Liver (tissue), 9 donors: ENCODE data around the gene PNPLA2. TPM values are rescaled to one million over a fixed set of nuclear protein-coding genes. Genes with fewer than 3 reads are reported as not detected.

Experiments
- DNase-seq: peaks from one replicate; pipeline ENCODE4 v3.0.0-alpha.2; 2017; ENCODE audit warnings: low spot score
- H3K27ac ChIP-seq, 2 donors: one replicate each; pipeline ENCODE4 v1.7.0; 2013; ENCODE audit warnings: inconsistent platforms in 2 of 2, low read length in 2 of 2, control low read depth in 1 of 2, low read depth in 1 of 2, mild to moderate bottlenecking in 1 of 2
- H3K27me3 ChIP-seq, 4 donors: one replicate each; pipeline versions ENCODE4 v1.6.1 to v1.7.0; 2013; ENCODE audit warnings: low read length in 3 of 4, inconsistent platforms in 1 of 4, mild to moderate bottlenecking in 1 of 4, moderate library complexity in 1 of 4; ENCODE audit not compliant: control insufficient read depth in 4 of 4, insufficient read depth in 4 of 4
- H3K36me3 ChIP-seq, 4 donors: one replicate each; pipeline versions ENCODE4 v1.6.1 to v1.7.0; 2013; ENCODE audit warnings: low read length in 3 of 4, mild to moderate bottlenecking in 3 of 4, low read depth in 1 of 4, moderate library complexity in 1 of 4; ENCODE audit not compliant: control insufficient read depth in 4 of 4, insufficient read depth in 3 of 4
- H3K4me1 ChIP-seq, 4 donors: one replicate each; pipeline versions ENCODE4 v1.6.1 to v1.7.0; 2013; ENCODE audit warnings: low read length in 3 of 4, mild to moderate bottlenecking in 3 of 4, moderate library complexity in 1 of 4; ENCODE audit not compliant: control insufficient read depth in 4 of 4, insufficient read depth in 4 of 4
- H3K4me3 ChIP-seq, 3 donors: one replicate each; pipeline versions ENCODE4 v1.6.1 to v1.7.0; 2013; ENCODE audit warnings: low read length in 3 of 3, control low read depth in 1 of 3, low read depth in 1 of 3, mild to moderate bottlenecking in 1 of 3
- H3K9ac ChIP-seq, 2 donors: one replicate each; pipeline ENCODE4 v1.7.0; 2013; ENCODE audit warnings: low read length in 2 of 2, mild to moderate bottlenecking in 2 of 2, moderate library complexity in 2 of 2, control low read depth in 1 of 2, low read depth in 1 of 2
- H3K9me3 ChIP-seq, 4 donors: one replicate each; pipeline versions ENCODE4 v1.6.1 to v1.7.0; 2013; ENCODE audit warnings: low read length in 3 of 4; ENCODE audit not compliant: control insufficient read depth in 4 of 4
- FOXA1 ChIP-seq: IDR thresholded peaks from 2 replicates; pipeline ENCODE4 v1.6.1; 2016; ENCODE audit warnings: antibody characterized with exemption
- HNF4A ChIP-seq, 2 donors: conservative IDR thresholded peaks; 2 replicates each; pipeline ENCODE4 v1.6.1; 2016; ENCODE audit warnings: antibody characterized with exemption in 2 of 2, mild to moderate bottlenecking in 2 of 2
- HNF4G ChIP-seq: IDR thresholded peaks from 2 replicates; pipeline ENCODE4 v1.6.1; 2016; ENCODE audit warnings: antibody characterized with exemption
- RAD21 ChIP-seq, 2 donors: IDR thresholded peaks; 2 replicates each; pipeline ENCODE4 v1.6.1; 2016; ENCODE audit warnings: antibody characterized with exemption in 2 of 2, mild to moderate bottlenecking in 2 of 2
- YY1 ChIP-seq: IDR thresholded peaks from 2 replicates; pipeline ENCODE4 v1.6.1; 2016; ENCODE audit warnings: antibody characterized with exemption, mild to moderate bottlenecking
- WGBS: extraction: QIAGEN DNeasy Blood & Tissue Kit; methylation state at CpG from one replicate; pipeline ENCODE4 v1.1.7; 2013; 5-methylcytosine and 5-hydroxymethylcytosine counted together
- polyA plus RNA-seq, 2 donors: library from polyadenylated mRNA; stranded (reverse) in 1 of 2; unstranded in 1 of 2; fragments of 200-250 nt in 1 of 2; fragments of >200 nt in 1 of 2; fragmentation: Nextera tagmentation in 1 of 2; extraction: Ambion mirVana in 1 of 2; gene quantifications; one replicate each; pipeline versions ENCODE4 v1.2.1 to v1.2.3, GENCODE V29; 2013 to 2015
- total RNA-seq, 2 donors: library from RNA; depleted of rRNA; stranded (reverse); fragments of >200 nt; gene quantifications; one replicate each; pipeline ENCODE4 v1.2.3, GENCODE V29; 2014
- TF ChIP-seq, protein P1 (sequence below): IDR thresholded peaks from 2 replicates; pipeline ENCODE4 v1.6.1; 2016; ENCODE audit warnings: antibody characterized with exemption
- TF ChIP-seq, protein P2 (sequence below): IDR thresholded peaks from 2 replicates; pipeline ENCODE4 v1.6.1; 2016; ENCODE audit warnings: antibody characterized with exemption
- TF ChIP-seq, protein P3 (sequence below): IDR thresholded peaks from 2 replicates; pipeline ENCODE4 v1.6.1; 2016; ENCODE audit warnings: antibody characterized with exemption
- TF ChIP-seq, protein P4 (sequence below): fragments of 150-350 bp; IDR thresholded peaks from 2 replicates; pipeline ENCODE4 v1.5.1; 2017; ENCODE audit warnings: improper control_type of control experiment, low read depth, low read length; ENCODE audit not compliant: missing input control
- donor health status: healthy.
- donor health status: healthy.
- donor health status: healthy.
- donor health status: healthy.
- donor health status: healthy.

PNPLA2 gene
- total and polyA plus RNA-seq, 4 donors = 13.7 to 58.9 (median 27.2) TPM

DNA sequence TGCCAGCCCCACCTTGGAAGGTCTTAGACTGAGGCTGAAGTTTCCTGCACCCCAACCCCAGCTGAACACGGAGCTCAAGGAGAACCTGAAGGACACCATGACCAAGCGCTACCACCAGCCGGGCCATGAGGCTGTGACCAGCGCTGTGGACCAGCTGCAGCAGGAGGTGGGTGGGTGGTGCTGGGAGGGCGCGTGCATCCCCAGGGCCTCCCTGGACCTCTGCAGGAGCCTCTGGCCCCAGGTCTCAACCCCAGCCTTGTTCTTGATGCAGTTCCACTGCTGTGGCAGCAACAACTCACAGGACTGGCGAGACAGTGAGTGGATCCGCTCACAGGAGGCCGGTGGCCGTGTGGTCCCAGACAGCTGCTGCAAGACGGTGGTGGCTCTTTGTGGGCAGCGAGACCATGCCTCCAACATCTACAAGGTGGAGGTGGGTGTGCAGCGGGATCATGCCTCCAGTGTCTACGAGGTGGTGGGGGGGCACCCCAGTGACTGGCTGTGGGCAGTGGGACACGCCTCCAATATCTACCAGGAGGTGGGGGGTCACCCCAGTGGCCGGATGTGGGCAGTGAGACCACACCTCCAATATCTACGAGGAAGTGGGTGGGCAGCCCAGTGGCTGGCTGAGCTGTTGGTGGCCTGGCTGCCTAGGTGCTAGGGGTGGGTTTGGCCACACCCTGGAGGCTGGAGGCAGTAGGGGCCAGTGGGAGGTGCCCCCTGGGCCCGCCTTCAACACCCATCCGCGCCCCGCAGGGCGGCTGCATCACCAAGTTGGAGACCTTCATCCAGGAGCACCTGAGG, 18.7 kb downstream of the PNPLA2 start (continued):
- TF ChIP-seq, protein P1, sequence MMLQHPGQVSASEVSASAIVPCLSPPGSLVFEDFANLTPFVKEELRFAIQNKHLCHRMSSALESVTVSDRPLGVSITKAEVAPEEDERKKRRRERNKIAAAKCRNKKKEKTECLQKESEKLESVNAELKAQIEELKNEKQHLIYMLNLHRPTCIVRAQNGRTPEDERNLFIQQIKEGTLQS = no peak
- no peak for TF ChIP-seq YY1

DNA sequence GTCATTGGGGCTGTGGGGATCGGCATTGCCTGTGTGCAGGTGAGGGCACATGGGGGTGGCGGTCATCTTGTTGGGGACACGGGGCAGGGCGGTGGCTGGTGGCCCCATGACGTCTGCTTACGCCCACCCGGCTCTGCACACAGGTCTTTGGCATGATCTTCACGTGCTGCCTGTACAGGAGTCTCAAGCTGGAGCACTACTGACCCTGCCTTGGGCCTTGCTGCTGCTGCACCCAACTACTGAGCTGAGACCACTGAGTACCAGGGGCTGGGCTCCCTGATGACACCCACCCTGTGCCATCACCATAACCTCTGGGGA, 19.2 kb downstream of the PNPLA2 start:
- 81% methylated on average over 8 of the region's 8 CpGs for WGBS
- TF ChIP-seq RAD21 (IDR thresholded peaks at IDR 0.05) (no peak), HNF4G (no peak), FOXA1 (no peak)
- TF ChIP-seq, protein P2, sequence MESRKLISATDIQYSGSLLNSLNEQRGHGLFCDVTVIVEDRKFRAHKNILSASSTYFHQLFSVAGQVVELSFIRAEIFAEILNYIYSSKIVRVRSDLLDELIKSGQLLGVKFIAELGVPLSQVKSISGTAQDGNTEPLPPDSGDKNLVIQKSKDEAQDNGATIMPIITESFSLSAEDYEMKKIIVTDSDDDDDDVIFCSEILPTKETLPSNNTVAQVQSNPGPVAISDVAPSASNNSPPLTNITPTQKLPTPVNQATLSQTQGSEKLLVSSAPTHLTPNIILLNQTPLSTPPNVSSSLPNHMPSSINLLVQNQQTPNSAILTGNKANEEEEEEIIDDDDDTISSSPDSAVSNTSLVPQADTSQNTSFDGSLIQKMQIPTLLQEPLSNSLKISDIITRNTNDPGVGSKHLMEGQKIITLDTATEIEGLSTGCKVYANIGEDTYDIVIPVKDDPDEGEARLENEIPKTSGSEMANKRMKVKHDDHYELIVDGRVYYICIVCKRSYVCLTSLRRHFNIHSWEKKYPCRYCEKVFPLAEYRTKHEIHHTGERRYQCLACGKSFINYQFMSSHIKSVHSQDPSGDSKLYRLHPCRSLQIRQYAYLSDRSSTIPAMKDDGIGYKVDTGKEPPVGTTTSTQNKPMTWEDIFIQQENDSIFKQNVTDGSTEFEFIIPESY = no peak
- TF ChIP-seq, protein P3, sequence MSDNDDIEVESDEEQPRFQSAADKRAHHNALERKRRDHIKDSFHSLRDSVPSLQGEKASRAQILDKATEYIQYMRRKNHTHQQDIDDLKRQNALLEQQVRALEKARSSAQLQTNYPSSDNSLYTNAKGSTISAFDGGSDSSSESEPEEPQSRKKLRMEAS = no peak
- no peak for DNase-seq
- Histone ChIP-seq H3K4me3 (no peak overlapping the region), H3K27me3 (no peaks in the 10 kb centered on the region), H3K9ac (no peak overlapping the region), H3K27ac (no peak overlapping the region), H3K36me3 (peaks cover 5 to 28% (median 11%) of the 10 kb centered on the region in 4 donors), H3K9me3 (no peaks in the 10 kb centered on the region), H3K4me1 (peaks cover 19 to 53% (median 35%) of the 10 kb centered on the region in 4 donors)

DNA sequence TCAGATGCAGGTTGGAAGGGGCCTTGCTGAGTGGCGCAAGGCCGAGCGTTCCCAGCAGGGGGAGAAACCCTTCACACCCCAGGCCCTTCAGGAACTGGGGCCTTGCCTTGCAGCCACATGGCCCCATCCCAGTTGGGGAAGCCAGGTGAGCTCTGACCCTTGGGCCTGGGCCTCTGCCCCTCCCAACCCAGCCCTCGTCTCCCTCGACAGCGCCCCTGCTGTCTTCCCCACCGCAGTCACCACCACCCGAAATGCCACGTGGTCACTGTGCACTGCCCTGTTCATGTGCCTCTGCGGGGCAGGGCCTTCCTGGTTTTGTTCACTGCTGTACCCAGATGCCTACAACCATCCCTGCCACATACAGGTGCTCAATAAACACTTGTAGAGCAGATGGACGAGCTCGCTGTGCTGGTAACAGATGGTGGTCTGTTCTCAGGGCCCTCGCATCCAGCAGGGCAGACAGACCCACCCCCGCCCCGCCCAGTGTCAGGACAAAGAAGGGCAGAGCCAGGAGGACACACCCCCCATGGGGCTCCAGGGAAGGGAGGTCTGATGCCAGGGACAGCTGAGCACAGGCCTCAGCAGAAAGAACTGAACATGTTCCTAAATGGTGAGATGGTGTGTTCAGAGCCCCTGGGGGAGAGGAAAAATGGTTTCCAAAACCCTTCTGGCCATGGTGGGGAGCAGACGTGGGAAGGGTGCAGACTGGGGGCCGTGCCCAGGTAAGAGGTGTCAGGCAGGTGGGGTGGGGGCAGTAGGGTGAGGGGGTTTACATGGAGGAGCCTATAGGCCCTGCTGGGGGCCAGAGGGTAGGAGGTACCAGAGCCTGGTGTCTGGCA, 19.9 kb downstream of the PNPLA2 start:
- Histone ChIP-seq H3K27ac (no peak overlapping the region), H3K36me3 (peaks cover 5 to 28% (median 11%) of the 10 kb centered on the region in 4 donors)
- DNase-seq = no peak

More for the DNA sequence above, 19.9 kb downstream of the PNPLA2 start:
- H3K9me3 ChIP-seq = no peaks in the 10 kb centered on the region
- WGBS = 58% methylated on average over 17 of the region's 17 CpGs
- H3K4me3 ChIP-seq = no peak overlapping the region
- no peak overlapping the region for H3K9ac ChIP-seq
- TF ChIP-seq HNF4G = no peak
- TF ChIP-seq HNF4A (conservative IDR thresholded peaks at IDR 0.05) = no peak
- TF ChIP-seq, protein P4, sequence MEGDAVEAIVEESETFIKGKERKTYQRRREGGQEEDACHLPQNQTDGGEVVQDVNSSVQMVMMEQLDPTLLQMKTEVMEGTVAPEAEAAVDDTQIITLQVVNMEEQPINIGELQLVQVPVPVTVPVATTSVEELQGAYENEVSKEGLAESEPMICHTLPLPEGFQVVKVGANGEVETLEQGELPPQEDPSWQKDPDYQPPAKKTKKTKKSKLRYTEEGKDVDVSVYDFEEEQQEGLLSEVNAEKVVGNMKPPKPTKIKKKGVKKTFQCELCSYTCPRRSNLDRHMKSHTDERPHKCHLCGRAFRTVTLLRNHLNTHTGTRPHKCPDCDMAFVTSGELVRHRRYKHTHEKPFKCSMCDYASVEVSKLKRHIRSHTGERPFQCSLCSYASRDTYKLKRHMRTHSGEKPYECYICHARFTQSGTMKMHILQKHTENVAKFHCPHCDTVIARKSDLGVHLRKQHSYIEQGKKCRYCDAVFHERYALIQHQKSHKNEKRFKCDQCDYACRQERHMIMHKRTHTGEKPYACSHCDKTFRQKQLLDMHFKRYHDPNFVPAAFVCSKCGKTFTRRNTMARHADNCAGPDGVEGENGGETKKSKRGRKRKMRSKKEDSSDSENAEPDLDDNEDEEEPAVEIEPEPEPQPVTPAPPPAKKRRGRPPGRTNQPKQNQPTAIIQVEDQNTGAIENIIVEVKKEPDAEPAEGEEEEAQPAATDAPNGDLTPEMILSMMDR = no peak
- peaks cover 26 to 56% (median 39%) of the 10 kb centered on the region in 4 donors for H3K4me1 ChIP-seq
- no peaks in the 10 kb centered on the region for H3K27me3 ChIP-seq
